Activated T-helper 9 cell treated with anti-CD3 and anti-CD28 coated beads, Interleukin-2, amount 50 U/mL, for 16 hours (primary cell): ENCODE measurements around the gene C15orf40.

Experiments used
- DNase-seq: peaks from one replicate; pipeline ENCODE4 v3.0.0-alpha.2; 2020; ENCODE audit warnings: low read depth

The C15orf40 gene

DNA sequence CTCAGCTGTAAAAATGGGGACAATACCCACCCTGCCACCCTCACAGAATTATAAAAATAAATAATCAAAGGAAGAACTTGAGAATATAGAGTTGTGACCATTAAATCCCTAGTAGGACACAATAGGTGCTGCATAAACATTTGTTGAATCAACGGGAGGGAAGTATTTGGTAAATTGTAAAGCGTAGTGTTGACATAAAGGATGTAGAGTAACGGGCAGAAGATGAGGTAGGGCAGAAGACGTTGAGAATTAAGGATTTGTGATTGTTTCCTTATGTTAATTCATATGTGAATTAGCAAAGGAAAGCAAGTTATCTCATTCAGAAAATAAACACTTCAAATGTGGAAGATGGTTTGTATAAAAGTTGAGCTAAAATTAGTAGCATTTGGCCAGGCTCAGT lies 18.3 kb downstream of the C15orf40 start:
- no peak for DNase-seq

DNA sequence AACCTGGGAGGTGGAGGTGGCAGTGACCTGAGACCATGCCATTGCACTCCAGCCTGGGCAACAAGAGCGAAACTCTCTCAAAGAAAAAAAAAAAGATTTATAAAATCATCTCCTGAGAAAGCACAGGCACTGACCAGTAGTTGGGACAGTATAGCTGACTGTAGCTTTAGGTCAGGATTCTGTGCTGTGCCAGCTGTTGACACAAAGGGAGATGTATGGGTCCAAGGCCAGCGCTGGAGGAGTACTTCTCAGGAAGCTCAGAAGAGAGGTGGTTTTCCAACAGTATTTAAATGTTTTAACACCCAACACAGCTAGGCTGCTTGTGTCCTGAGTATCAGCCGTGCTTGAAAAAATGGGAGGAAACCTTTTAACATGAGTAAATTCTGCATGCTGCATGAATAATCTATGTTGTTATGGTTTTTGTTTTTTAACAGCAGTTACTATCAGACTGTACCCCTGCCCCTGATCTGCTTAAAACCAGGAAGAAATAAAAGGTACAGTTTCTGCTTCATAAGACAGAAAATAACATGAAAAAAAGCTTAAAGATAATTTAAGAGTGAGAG lies 18.9 kb downstream of the C15orf40 start:
- DNase-seq, result no peak

GRCh38 chr15:82986442-82986780 lies 25.0 kb downstream of the C15orf40 start:
- no peak for DNase-seq

- peak; percentile 82 for DNase-seq
These were observed 25.6 kb downstream of the C15orf40 start, which contains the start of gene RAMAC for GRCh38 chr15:82985688-82986441. Gene RAMAC, plus strand, starts transcription at chr15:82986210. Its CDS starts 2,809 bp downstream, at chr15:82989019.

GRCh38 chr15:82980981-82981380 lies 30.5 kb downstream of the C15orf40 start:
- no peak for DNase-seq

- no peak for DNase-seq
These were observed 31.7 kb downstream of the C15orf40 start for GRCh38 chr15:82979726-82980125.

DNA sequence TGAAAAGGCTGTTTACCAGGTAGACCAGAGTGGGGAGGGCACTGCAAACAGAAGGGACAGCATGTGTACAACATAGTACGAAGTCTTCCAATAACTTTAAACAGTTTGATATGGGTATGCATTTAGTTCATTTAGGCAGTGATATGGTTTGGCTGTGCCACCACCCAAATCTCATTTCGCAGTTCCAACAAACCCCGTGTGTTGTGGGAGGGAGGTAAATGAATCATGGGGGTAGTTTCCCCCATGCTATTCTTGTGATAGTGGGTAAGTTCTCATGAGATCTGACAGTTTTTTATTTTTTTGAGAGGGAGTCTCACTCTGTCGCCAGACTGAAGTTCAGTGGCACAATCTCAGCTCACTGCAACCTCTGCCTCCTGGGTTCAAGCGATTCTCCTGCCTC lies 33.0 kb downstream of the C15orf40 start:
- no peak for DNase-seq

- DNase-seq, result no peak
These were observed 34.4 kb downstream of the C15orf40 start for GRCh38 chr15:82977076-82977475.

DNA sequence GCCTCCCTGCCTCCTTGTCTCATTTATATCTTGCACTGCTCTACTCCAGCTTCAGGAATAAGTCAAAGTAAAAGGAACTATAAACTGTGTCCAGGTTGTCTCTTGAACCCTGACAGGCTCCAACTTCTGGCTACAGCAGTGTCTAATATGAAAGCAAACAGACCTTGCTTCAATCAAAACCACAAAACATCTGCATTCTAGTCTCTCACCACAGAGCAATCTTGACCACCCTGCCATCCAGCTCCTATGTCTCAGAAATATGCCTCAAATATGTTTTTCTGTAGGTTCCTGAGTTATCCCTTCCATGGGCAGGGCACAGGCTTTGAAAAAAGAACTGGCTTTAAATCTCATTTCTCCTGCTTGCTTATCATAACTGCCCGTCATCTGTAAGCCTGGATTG lies 38.4 kb downstream of the C15orf40 start:
- no peak for DNase-seq

DNA sequence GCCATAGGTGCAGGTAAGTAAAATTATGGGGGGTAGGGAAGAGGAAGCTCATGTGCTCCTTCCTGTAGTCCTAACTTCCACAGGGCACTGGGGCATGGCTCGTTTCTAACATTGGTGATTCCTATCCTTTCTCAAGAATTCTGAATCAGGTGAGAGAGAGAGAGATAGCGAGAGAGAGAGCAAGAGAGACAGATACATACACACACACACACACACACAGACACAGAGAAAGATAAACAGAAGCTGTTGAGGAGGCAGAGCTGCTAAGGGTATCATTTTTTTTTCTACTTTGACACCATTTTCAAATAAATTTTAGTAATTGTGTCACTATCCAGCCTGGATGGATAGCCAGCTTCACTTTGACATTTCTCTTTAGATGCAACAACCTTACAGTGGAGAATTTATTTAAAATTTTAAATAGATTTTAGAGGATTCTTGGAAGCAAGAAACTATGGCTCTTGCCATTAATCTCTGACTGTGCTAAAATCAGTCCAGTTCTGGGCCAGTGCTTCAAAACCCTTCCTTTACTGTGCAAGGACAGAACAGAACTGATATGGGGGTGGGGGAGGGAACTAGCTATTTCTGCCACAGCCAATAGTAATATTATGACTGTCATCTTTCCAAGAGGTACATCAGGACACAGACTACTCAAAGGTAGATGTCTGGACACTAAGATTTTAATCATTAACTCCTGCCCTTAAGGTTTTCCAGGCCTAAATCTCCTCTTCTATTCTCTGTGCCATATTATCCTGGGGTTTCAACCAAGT lies 40.0 kb downstream of the C15orf40 start:
- DNase-seq, result no peak

- no peak for DNase-seq
These were observed 40.7 kb downstream of the C15orf40 start for GRCh38 chr15:82970696-82971095.

DNA sequence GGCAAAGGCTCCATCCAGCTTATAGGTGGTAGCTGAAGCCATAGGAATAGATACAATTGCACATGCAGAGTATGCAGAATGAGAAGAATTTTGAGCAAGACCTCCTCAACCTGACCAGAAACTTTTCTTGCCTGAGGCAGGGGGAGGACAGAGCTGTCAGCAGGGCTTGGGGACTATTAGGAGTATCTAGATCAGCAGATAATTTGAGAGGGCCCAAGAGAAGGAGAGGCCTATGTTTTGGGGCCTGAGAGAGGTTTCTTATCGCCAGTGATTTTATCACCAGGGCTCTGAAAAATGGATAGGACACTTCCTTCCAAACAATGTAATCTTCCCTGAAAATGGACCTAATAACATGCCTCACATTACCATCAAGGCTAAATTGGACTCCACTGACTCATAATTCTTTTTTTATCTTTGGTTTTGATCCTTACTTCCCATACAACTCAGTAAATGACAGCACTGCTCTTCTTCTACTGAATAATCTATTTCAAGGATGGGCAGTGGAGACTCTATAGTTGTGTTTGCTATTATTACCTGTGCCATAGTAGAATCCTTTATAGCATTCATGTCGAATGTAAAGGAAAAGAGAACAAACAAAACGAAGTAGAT lies 41.3 kb downstream of the C15orf40 start:
- no peak for DNase-seq

DNA sequence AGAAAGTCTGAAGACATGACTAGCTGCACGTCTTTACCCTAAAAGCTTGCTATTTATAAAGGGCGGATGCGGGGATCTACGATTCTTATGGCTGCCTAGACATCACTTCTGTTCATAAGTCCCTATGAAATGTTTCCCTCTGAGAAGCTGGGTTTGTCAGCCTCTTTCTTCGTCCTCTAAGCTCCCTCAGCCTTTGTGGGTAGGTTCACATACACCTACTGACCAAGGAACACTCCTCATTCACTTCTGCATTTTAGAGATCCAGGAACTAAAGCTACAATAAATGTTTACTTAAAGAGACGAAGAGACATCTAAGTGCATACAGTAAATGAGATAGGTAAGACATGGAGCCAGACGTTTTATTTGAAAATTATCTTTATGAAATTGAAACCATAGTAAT lies 42.1 kb downstream of the C15orf40 start:
- no peak for DNase-seq

GRCh38 chr15:82968066-82968465 lies 43.4 kb downstream of the C15orf40 start:
- DNase-seq, result no peak

GRCh38 chr15:82966671-82967071 lies 44.8 kb downstream of the C15orf40 start:
- no peak for DNase-seq

DNA sequence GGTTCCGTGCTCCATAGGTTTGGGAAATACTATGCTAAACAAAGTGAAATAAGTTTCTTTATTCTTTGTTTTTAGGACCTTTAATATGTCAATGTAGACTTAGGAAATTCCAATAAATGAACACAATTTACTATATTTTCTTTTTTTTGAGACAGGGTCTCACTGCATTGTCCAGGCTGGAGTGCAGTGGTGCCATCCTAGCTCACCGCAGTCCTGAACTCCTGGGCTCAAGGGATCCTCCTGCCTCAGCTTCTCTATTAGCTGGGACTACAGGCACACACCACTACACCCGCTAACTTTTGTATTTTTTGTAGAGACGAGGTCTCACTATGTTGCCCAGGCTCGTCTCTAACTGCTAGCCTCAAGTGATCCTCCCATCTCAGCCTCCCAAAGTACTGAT lies 46.5 kb downstream of the C15orf40 start:
- no peak for DNase-seq

DNA sequence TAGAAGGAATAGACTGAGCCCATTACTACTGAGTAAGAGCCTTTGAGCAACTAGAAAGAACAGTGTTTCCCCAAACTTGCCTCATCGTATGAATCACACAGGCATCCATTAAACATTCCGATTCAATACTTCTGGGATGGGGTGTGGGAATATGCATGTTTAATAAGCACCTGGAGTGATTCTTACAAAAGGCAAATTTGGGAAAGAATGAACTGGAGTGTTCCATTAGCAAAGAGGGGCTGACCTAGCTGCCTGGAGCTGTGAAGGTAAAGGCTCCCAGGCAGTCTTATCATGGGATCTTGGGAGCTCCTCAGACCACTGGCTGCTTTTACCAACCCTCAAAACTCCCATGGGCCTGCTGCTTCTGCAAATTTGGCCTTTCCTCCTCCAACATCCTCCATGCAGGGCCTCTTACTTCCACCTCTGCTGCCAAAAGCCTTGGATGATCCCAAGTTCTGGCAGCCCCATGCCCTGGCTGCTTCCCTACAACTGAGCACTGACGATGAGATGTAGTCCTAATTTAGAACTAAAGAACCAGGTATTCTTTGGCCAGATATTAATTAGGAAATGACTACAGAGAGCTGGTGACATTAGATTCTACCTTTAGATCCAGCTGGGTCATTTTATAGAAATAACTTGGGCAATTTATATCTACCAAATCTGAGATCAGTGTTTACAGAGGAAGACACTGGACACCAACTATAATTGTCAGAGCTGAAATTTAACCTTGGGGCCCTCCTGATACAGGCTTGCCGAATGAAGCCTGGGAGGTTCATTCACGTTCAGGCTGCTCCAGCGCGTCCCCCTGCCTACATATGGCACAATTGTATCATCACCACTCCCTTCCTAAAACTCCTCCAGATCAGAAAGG lies 47.7 kb downstream of the C15orf40 start:
- no peak for DNase-seq

DNA sequence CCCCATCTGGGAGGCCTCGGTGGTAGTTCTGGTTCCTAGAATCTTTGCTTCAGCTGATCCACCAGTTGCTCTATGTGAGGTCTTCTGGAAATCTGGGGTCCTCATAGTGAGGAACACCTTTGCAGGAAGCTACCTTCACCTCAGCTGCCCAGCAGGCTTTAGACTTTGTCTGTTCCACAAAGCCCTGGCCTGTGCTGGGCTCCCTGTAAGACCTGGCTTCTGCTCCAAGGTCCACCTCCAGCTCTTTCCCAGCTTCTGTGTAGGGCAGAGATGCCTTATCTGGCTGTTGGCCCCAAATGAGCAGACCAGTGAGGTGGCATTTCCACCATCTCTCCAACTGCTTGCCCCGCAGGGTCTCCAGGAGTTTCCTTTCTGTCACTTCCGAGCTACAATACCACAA lies 50.7 kb downstream of the C15orf40 start:
- no peak for DNase-seq

- no peak for DNase-seq
These were observed 52.0 kb downstream of the C15orf40 start for GRCh38 chr15:82959423-82959822.

- DNase-seq, result no peak
These were observed 52.8 kb downstream of the C15orf40 start for GRCh38 chr15:82958638-82959037.

- no peak for DNase-seq
These were observed 59.0 kb downstream of the C15orf40 start, which contains the start of gene HOMER2 for GRCh38 chr15:82952158-82953081. Gene HOMER2, minus strand, starts transcription at chr15:82952720. Its CDS starts 185 bp downstream, at chr15:82952535.
